Kidney (tissue), 14 donors: ENCODE results near the gene ZDHHC14. TPM values are rescaled to one million over a fixed set of nuclear protein-coding genes. Genes with fewer than 3 reads are reported as not detected.

Experiments used
- DNase-seq, 5 donors: peaks; one replicate each; pipeline ENCODE4 v3.0.0-alpha.2; 2013 to 2020
- FAIRE-seq: peaks from 2 replicates; lab custom pipeline; 2012; peaks lifted over from hg19 to GRCh38; lab: Jason Lieb, UNC
- H3K27ac ChIP-seq, 2 donors: one replicate each; pipeline ENCODE4 v1.7.0; 2013; ENCODE audit warnings: low read depth in 2 of 2, low read length in 2 of 2, inconsistent platforms in 1 of 2
- H3K27me3 ChIP-seq: one replicate; pipeline ENCODE4 v1.7.1; 2013; ENCODE audit warnings: low read length, inconsistent platforms; ENCODE audit not compliant: control insufficient read depth, insufficient read depth
- H3K36me3 ChIP-seq, 3 donors: one replicate each; pipeline versions ENCODE4 v1.7.0 to v1.7.1; 2013; ENCODE audit warnings: low read length in 3 of 3, control low read depth in 1 of 3, inconsistent platforms in 1 of 3; ENCODE audit not compliant: insufficient read depth in 3 of 3, control insufficient read depth in 2 of 3
- H3K4me1 ChIP-seq, 3 donors: one replicate each; pipeline versions ENCODE4 v1.7.0 to v1.7.1; 2013; ENCODE audit warnings: low read length in 3 of 3, inconsistent platforms in 1 of 3, low read depth in 1 of 3; ENCODE audit not compliant: control insufficient read depth in 2 of 3, insufficient read depth in 2 of 3
- H3K4me3 ChIP-seq, 3 donors: one replicate each; pipeline versions ENCODE4 v1.7.0 to v1.8.1; 2013; ENCODE audit warnings: low read length in 3 of 3, control low read depth in 1 of 3, inconsistent platforms in 1 of 3
- H3K9ac ChIP-seq, 3 donors: one replicate each; pipeline versions ENCODE4 v1.7.0 to v1.7.1; 2013; ENCODE audit warnings: low read length in 3 of 3, control low read depth in 1 of 3, inconsistent platforms in 1 of 3
- H3K9me3 ChIP-seq, 3 donors: one replicate each; pipeline versions ENCODE4 v1.7.0 to v1.7.1; 2013; ENCODE audit warnings: low read length in 3 of 3, control low read depth in 1 of 3, inconsistent platforms in 1 of 3; ENCODE audit not compliant: control insufficient read depth in 2 of 3, insufficient read depth in 1 of 3
- intact Hi-C: fragments of 100-400 bp; cut with DNase I; formaldehyde crosslinking; loops from one replicate; pipeline ENCODE4 v1.11.1; 2022
- polyA plus RNA-seq: library from polyadenylated mRNA; stranded (reverse); fragments of 350-450 nt; fragmentation: Illumina TruSeq; extraction: RNeasy Lipid Tissue Mini Kit (QIAGEN cat#74804); gene quantifications from one replicate; pipeline ENCODE4 v1.2.3, GENCODE V29; 2014; ENCODE audit warnings: low read depth, low replicate concordance; ENCODE audit not compliant: insufficient read depth
- total RNA-seq: library from RNA; stranded (reverse); fragmentation: NEBNext Ultra II Directional; extraction: Animal tissue kit (Norgen Biotek cat#: 25700); gene quantifications from one replicate; pipeline ENCODE4 v1.2.1, GENCODE V29; 2021
- TF ChIP-seq, protein P1 (sequence below): IDR thresholded peaks from 3 replicates; pipeline ENCODE4 v1.5.1; 2012; ENCODE audit warnings: mild to moderate bottlenecking, moderate library complexity, borderline replicate concordance; ENCODE audit not compliant: insufficient read depth; ENCODE audit errors: extremely low read depth
- donor health status: control.
- donor health status: control.
- donor health status: control.
- donor health status: control.
- donor health status: control.
- donor health status: DM: yes; HTN: yes; CAD: no.
- donor health status: Normal renal cell carcinoma (clear cell type).

Gene ZDHHC14
- total and polyA plus RNA-seq, 2 donors from 2014 or later = 13.5 to 26.7 TPM

DNA sequence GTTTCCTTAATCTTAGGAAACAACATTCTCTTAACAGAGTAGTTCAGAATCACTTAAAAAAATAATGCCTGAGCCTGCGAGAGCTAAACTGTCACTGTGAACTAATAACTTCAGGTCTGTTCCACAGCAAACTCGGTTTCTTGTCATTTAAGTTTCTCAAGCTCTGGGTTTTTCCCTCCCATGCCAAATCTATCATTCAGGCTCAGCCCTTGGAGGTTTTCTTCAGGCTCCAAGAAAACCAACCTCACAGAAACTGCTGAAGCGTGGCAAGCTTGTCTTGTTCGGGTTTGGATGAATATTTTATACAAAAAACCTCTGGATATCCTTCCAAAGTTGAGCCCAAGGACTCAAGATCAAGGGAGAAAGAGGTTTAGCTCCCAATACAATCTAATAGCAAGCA, 342.4 kb downstream of the ZDHHC14 start:
- Histone ChIP-seq H3K9ac (no peak overlapping the region), H3K4me1 (peaks cover 0 to 26% (median 16%) of the 10 kb centered on the region in 3 donors), H3K36me3 (no peaks in the 10 kb centered on the region), H3K9me3 (no peaks in the 10 kb centered on the region), H3K4me3 (no peak overlapping the region), H3K27ac (no peak overlapping the region), H3K27me3 (no peaks in the 10 kb centered on the region)
- TF ChIP-seq, protein P1, sequence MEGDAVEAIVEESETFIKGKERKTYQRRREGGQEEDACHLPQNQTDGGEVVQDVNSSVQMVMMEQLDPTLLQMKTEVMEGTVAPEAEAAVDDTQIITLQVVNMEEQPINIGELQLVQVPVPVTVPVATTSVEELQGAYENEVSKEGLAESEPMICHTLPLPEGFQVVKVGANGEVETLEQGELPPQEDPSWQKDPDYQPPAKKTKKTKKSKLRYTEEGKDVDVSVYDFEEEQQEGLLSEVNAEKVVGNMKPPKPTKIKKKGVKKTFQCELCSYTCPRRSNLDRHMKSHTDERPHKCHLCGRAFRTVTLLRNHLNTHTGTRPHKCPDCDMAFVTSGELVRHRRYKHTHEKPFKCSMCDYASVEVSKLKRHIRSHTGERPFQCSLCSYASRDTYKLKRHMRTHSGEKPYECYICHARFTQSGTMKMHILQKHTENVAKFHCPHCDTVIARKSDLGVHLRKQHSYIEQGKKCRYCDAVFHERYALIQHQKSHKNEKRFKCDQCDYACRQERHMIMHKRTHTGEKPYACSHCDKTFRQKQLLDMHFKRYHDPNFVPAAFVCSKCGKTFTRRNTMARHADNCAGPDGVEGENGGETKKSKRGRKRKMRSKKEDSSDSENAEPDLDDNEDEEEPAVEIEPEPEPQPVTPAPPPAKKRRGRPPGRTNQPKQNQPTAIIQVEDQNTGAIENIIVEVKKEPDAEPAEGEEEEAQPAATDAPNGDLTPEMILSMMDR = no peak
- no peak for DNase-seq
- FAIRE-seq = no peak
- intact Hi-C loops = no loop called here

DNA sequence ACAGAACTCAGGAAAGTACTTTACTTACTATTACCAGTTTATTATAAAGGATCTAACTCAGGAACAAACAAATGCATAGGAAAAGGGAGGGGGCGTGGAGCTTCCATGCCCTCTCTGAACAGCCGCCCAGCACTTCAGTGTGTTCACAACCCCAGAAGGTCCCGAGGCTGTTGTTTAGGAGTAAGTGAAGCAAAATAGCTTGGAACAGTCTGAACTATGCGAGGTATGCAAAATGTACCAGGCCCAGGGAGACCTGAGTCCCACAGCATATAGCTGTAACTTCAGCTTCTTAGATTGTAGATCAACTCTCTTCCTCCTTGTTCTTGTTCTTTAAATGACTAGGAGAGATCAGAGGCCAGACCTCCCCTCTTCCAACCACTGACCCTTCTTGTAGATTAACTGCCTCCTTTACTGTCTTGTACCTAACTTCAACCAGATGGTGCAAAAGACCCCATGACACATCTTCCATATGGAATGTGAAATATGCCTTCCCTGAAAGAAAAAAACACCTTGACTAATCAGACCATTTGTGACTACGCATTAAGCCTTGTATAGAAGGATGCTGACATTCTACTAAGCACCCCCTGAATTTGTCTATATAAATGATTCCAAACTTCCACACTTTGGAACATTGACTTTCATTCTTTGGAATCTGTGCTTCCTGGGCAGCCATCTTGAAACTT, 343.3 kb downstream of the ZDHHC14 start:
- no peak overlapping the region for H3K4me3 ChIP-seq
- H3K27ac ChIP-seq = no peak overlapping the region
- FAIRE-seq = no peak
- no peak for DNase-seq
- H3K36me3 ChIP-seq = no peaks in the 10 kb centered on the region
- no peaks in the 10 kb centered on the region for H3K27me3 ChIP-seq
- H3K9ac ChIP-seq = no peak overlapping the region
- TF ChIP-seq, protein P1 = no peak
- peaks cover 0 to 26% (median 16%) of the 10 kb centered on the region in 3 donors for H3K4me1 ChIP-seq
- no peaks in the 10 kb centered on the region for H3K9me3 ChIP-seq
- intact Hi-C loops = no loop called here

DNA sequence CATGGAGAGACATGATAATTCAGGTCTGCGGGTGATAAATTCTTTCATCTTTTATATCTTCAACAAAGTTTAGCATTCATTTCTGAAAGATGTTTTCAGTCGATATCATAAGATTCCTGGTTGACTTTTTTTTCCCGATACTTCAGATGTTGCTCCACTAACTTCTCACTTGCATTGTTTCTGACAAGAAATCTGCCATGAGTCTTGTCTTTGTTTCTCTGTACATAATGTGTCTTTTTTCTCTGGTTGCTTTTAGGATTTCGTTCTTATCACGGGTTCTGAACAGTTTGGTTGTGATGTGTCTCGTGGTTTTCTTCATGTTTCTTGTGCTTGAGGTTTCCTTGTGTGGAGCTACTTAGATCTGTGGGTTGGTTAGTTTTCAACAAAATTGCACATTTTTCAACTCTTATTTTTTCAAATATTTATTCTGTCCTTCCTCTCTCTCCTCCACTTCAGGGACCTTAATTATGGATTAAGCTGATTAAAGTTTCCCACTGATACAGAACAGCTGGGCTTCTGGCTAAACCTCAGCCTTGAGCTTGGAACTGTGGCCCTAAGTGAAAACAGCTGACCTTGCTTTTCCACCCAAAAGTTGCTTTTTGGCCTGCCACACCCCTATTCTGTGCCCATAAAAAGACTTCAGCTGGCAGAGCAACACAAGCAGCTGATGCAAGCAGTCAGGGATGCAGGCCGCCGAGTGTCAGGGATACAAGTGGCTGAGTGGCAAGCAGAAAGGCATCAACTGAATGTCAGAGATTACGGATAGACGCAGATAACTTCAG, 344.2 kb downstream of the ZDHHC14 start:
- FAIRE-seq = no peak
- Histone ChIP-seq H3K4me1 (peaks cover 0 to 26% (median 14%) of the 10 kb centered on the region in 3 donors), H3K9ac (no peak overlapping the region), H3K27me3 (no peaks in the 10 kb centered on the region), H3K4me3 (no peak overlapping the region), H3K36me3 (no peaks in the 10 kb centered on the region), H3K9me3 (no peaks in the 10 kb centered on the region), H3K27ac (no peak overlapping the region)
- no peak for DNase-seq
- TF ChIP-seq, protein P1 = no peak
- intact Hi-C loops = no loop called here
